GM12872 (cell line): ENCODE measurements around the gene SAP30.
A peak's percentile ranks its signal among the peaks of the same experiment; 100 is the strongest.

ENCODE experiments used
- CTCF ChIP-seq: IDR thresholded peaks from 3 replicates; pipeline ENCODE4 v1.5.1; 2011; ENCODE audit warnings: low read depth, mild to moderate bottlenecking, low read length, moderate library complexity; ENCODE audit not compliant: insufficient read depth

The SAP30 gene

GRCh38 chr4:173347467-173347866, 23.3 kb upstream of the SAP30 start:
- no peak for TF ChIP-seq CTCF

GRCh38 chr4:173357939-173358338, 12.8 kb upstream of the SAP30 start:
- no peak for TF ChIP-seq CTCF

- TF ChIP-seq CTCF: peak; percentile 20; the same call in 1 of the 3 replicates
These were observed 10.1 kb upstream of the SAP30 start for GRCh38 chr4:173360587-173361221.

- no peak for TF ChIP-seq CTCF
These were observed 8.1 kb upstream of the SAP30 start for GRCh38 chr4:173362666-173363065.

GRCh38 chr4:173365359-173365996, 5.3 kb upstream of the SAP30 start:
- TF ChIP-seq CTCF: no peak

- no peak for TF ChIP-seq CTCF
These were observed 3.5 kb upstream of the SAP30 start for GRCh38 chr4:173367285-173367684.

- TF ChIP-seq CTCF: no peak
These were observed 2.8 kb upstream of the SAP30 start for GRCh38 chr4:173367946-173368345.
